ENCODE results near the gene RRP8.
A peak's percentile ranks its signal among the peaks of the same experiment; 100 is the strongest.

The RRP8 gene

GRCh38 chr11:6563121-6563619, 40.2 kb downstream of the RRP8 start:
- peak; percentile 11 for DNase-seq (ENCODE audit: low read depth)
- no peak overlapping the region for H3K4me3 ChIP-seq (ENCODE audit: low read length)

GRCh38 chr11:6561288-6561687, 42.1 kb downstream of the RRP8 start:
- no peak overlapping the region for H3K4me3 ChIP-seq (ENCODE audit: low read length)
- DNase-seq (ENCODE audit: low read depth), result no peak
- TF ChIP-seq CTCF (IDR thresholded peaks at IDR 0.05; ENCODE audit: insufficient read depth, low read depth, low read length, missing control alignments), result no peak

More at GRCh38 chr11:6563121-6563619, 40.2 kb downstream of the RRP8 start:
- no peak for TF ChIP-seq CTCF (IDR thresholded peaks at IDR 0.05; ENCODE audit: insufficient read depth, low read depth, low read length, missing control alignments)

- DNase-seq (ENCODE audit: low read depth), result no peak
- no peak for TF ChIP-seq CTCF (IDR thresholded peaks at IDR 0.05; ENCODE audit: insufficient read depth, low read depth, low read length, missing control alignments)
These were observed 44.0 kb downstream of the RRP8 start for GRCh38 chr11:6559369-6559768.

GRCh38 chr11:6557761-6558674, 45.4 kb downstream of the RRP8 start:
- no peak for TF ChIP-seq CTCF (IDR thresholded peaks at IDR 0.05; ENCODE audit: insufficient read depth, low read depth, low read length, missing control alignments)
- no peak for DNase-seq (ENCODE audit: low read depth)

More at GRCh38 chr11:6559369-6559768, 44.0 kb downstream of the RRP8 start:
- H3K4me3 ChIP-seq (ENCODE audit: low read length), result no peak overlapping the region

GRCh38 chr11:6557063-6557462, 46.4 kb downstream of the RRP8 start:
- no peak for TF ChIP-seq CTCF (IDR thresholded peaks at IDR 0.05; ENCODE audit: insufficient read depth, low read depth, low read length, missing control alignments)
- H3K4me3 ChIP-seq (ENCODE audit: low read length), result no peak overlapping the region
- DNase-seq (ENCODE audit: low read depth), result no peak

More at GRCh38 chr11:6557761-6558674, 45.4 kb downstream of the RRP8 start:
- no peak overlapping the region for H3K4me3 ChIP-seq (ENCODE audit: low read length)

- no peak for TF ChIP-seq CTCF (IDR thresholded peaks at IDR 0.05; ENCODE audit: insufficient read depth, low read depth, low read length, missing control alignments)
- DNase-seq (ENCODE audit: low read depth), result peak; percentile 11
These were observed 47.1 kb downstream of the RRP8 start for GRCh38 chr11:6556139-6556949.

More at GRCh38 chr11:6556139-6556949, 47.1 kb downstream of the RRP8 start:
- no peak overlapping the region for H3K4me3 ChIP-seq (ENCODE audit: low read length)
